K562 (cell line): ENCODE results near the gene TRIM32.

Source experiments
- CBX2 ChIP-seq: fragments of 200-600 bp; sonication (generic); IDR thresholded peaks from one replicate; pipeline ENCODE4 v1.6.1; 2012; ENCODE audit warnings: mild to moderate bottlenecking, low read length, inconsistent platforms; ENCODE audit not compliant: insufficient read depth, poor library complexity, severe bottlenecking
- CHD1 ChIP-seq: fragments of 200-600 bp; sonication (generic); IDR thresholded peaks from one replicate; pipeline ENCODE4 v1.6.1; 2012; ENCODE audit warnings: mild to moderate bottlenecking, moderate library complexity, low read length, inconsistent platforms
- NFYB ChIP-seq: IDR thresholded peaks from 2 replicates; pipeline ENCODE4 v1.6.1; 2011; ENCODE audit warnings: mild to moderate bottlenecking, moderate library complexity; ENCODE audit not compliant: insufficient read length; ENCODE audit errors: extremely low read depth
- RAD21 ChIP-seq, 2 experiments: fragments of 250-450 bp in 1 of 2; fragments of 450-650 bp in 1 of 2; sonication (Bioruptor Pico) in 1 of 2; formaldehyde crosslinking in 1 of 2; IDR thresholded peaks in 1 of 2; conservative IDR thresholded peaks in 1 of 2; 2 replicates each; pipeline versions ENCODE4 v1.4.0 to v1.8.0; 2020 to 2022; ENCODE audit warnings: mild to moderate bottlenecking in 2 of 2, moderate library complexity in 1 of 2
- RBM22 ChIP-seq: fragments of 200-400 bp; formaldehyde crosslinking; IDR thresholded peaks from 2 replicates; pipeline ENCODE4 v1.6.1; 2018; ENCODE audit warnings: low read length, low read depth; ENCODE audit not compliant: poor library complexity, severe bottlenecking
- SMAD2 ChIP-seq: fragments of 150-350 bp; IDR thresholded peaks from 2 replicates; pipeline ENCODE4 v1.6.1; 2014; ENCODE audit warnings: low read depth, mild to moderate bottlenecking, low read length
- ZNF589 ChIP-seq: fragments of 200-800 bp; sonication (Bioruptor generic); IDR thresholded peaks from 2 replicates; pipeline ENCODE4 v1.6.1; 2016; ENCODE audit warnings: low read depth, missing genetic modification characterization, missing compliant biosample characterization
- TF ChIP-seq, protein P1 (sequence below), 2 experiments: fragments of 450-650 bp; conservative IDR thresholded peaks; 2 replicates each; pipeline ENCODE4 v1.6.1; 2017; ENCODE audit warnings: mild to moderate bottlenecking in 2 of 2, moderate library complexity in 2 of 2
- TF ChIP-seq, protein P2 (sequence below): fragments of 450-650 bp; formaldehyde crosslinking; IDR thresholded peaks from 2 replicates; pipeline ENCODE4 v1.4.0; 2020; ENCODE audit warnings: mild to moderate bottlenecking
- TF ChIP-seq, protein P3 (sequence below), 3 experiments: IDR thresholded peaks in 2 of 3; conservative IDR thresholded peaks in 1 of 3; 2 replicates each; pipeline ENCODE4 v1.5.1; 2011 to 2012; ENCODE audit warnings: low read length in 3 of 3, mild to moderate bottlenecking in 3 of 3, control low read depth in 2 of 3, improper control_type of control experiment in 1 of 3, inconsistent platforms in 1 of 3, low read depth in 1 of 3, mixed read lengths in 1 of 3, moderate library complexity in 1 of 3; ENCODE audit not compliant: insufficient read depth in 2 of 3
- TF ChIP-seq, protein P4 (sequence below), 2 experiments: fragments of 450-650 bp; formaldehyde crosslinking in 1 of 2; IDR thresholded peaks; 2 replicates each; pipeline versions ENCODE4 v1.4.0 to v1.6.1; 2014 to 2020; ENCODE audit warnings: mild to moderate bottlenecking in 2 of 2, borderline replicate concordance in 1 of 2, low read depth in 1 of 2

DNA sequence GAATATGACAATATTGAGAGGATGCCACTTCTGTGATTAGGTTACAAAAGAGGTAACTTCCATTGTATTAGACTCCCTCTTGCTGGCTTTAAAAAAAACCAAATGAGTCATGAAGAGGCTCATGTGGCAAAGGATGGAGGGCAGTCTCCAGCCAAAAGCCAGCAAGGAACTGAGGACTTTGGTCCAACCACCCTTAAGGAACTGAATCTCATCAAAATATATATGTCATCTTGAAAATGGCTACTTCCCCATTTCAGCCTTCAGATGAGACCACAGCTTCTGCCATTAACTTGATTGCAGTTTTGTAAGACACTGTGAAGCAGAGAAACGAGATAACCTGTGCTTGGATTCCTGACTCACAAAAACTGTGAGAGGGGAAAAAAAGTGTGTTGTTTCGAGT, 15.5 kb upstream of the TRIM32 start:
- TF ChIP-seq, protein P1, sequence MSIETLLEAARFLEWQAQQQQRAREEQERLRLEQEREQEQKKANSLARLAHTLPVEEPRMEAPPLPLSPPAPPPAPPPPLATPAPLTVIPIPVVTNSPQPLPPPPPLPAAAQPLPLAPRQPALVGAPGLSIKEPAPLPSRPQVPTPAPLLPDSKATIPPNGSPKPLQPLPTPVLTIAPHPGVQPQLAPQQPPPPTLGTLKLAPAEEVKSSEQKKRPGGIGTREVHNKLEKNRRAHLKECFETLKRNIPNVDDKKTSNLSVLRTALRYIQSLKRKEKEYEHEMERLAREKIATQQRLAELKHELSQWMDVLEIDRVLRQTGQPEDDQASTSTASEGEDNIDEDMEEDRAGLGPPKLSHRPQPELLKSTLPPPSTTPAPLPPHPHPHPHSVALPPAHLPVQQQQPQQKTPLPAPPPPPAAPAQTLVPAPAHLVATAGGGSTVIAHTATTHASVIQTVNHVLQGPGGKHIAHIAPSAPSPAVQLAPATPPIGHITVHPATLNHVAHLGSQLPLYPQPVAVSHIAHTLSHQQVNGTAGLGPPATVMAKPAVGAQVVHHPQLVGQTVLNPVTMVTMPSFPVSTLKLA (conservative IDR thresholded peaks at IDR 0.05): no peak
- TF ChIP-seq, protein P2, sequence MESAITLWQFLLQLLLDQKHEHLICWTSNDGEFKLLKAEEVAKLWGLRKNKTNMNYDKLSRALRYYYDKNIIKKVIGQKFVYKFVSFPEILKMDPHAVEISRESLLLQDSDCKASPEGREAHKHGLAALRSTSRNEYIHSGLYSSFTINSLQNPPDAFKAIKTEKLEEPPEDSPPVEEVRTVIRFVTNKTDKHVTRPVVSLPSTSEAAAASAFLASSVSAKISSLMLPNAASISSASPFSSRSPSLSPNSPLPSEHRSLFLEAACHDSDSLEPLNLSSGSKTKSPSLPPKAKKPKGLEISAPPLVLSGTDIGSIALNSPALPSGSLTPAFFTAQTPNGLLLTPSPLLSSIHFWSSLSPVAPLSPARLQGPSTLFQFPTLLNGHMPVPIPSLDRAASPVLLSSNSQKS (CRISPR knock-in tag): no peak
- no peak for TF ChIP-seq SMAD2
- TF ChIP-seq CHD1: no peak
- TF ChIP-seq NFYB: no peak
- TF ChIP-seq, protein P3, sequence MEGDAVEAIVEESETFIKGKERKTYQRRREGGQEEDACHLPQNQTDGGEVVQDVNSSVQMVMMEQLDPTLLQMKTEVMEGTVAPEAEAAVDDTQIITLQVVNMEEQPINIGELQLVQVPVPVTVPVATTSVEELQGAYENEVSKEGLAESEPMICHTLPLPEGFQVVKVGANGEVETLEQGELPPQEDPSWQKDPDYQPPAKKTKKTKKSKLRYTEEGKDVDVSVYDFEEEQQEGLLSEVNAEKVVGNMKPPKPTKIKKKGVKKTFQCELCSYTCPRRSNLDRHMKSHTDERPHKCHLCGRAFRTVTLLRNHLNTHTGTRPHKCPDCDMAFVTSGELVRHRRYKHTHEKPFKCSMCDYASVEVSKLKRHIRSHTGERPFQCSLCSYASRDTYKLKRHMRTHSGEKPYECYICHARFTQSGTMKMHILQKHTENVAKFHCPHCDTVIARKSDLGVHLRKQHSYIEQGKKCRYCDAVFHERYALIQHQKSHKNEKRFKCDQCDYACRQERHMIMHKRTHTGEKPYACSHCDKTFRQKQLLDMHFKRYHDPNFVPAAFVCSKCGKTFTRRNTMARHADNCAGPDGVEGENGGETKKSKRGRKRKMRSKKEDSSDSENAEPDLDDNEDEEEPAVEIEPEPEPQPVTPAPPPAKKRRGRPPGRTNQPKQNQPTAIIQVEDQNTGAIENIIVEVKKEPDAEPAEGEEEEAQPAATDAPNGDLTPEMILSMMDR (IDR thresholded peaks at IDR 0.05 in 2 of 3, conservative IDR thresholded peaks at IDR 0.05 in 1 of 3; ENCODE audit: insufficient read depth in 2 of 3, low read depth in 1 of 3, low read length in 3 of 3): no peak
- no peak for TF ChIP-seq ZNF589
- no peak for TF ChIP-seq RAD21 (CRISPR knock-in tag; conservative IDR thresholded peaks at IDR 0.05 in 1 of 2, IDR thresholded peaks at IDR 0.05 in 1 of 2)
- no peak for TF ChIP-seq CBX2
- TF ChIP-seq, protein P4, sequence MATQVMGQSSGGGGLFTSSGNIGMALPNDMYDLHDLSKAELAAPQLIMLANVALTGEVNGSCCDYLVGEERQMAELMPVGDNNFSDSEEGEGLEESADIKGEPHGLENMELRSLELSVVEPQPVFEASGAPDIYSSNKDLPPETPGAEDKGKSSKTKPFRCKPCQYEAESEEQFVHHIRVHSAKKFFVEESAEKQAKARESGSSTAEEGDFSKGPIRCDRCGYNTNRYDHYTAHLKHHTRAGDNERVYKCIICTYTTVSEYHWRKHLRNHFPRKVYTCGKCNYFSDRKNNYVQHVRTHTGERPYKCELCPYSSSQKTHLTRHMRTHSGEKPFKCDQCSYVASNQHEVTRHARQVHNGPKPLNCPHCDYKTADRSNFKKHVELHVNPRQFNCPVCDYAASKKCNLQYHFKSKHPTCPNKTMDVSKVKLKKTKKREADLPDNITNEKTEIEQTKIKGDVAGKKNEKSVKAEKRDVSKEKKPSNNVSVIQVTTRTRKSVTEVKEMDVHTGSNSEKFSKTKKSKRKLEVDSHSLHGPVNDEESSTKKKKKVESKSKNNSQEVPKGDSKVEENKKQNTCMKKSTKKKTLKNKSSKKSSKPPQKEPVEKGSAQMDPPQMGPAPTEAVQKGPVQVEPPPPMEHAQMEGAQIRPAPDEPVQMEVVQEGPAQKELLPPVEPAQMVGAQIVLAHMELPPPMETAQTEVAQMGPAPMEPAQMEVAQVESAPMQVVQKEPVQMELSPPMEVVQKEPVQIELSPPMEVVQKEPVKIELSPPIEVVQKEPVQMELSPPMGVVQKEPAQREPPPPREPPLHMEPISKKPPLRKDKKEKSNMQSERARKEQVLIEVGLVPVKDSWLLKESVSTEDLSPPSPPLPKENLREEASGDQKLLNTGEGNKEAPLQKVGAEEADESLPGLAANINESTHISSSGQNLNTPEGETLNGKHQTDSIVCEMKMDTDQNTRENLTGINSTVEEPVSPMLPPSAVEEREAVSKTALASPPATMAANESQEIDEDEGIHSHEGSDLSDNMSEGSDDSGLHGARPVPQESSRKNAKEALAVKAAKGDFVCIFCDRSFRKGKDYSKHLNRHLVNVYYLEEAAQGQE (IDR thresholded peaks at IDR 0.05; ENCODE audit: borderline replicate concordance): no peak
- TF ChIP-seq, protein P4 (CRISPR knock-in tag; IDR thresholded peaks at IDR 0.05; ENCODE audit: low read depth): no peak
- no peak for TF ChIP-seq RBM22
